GM10266 (cell line): ENCODE results near the gene RNASE13.
A peak's percentile ranks its signal among the peaks of the same experiment; 100 is the strongest.

ENCODE experiments used
- DNase-seq: peaks from one replicate; pipeline ENCODE4 v3.0.0; 2012; ENCODE audit errors: extremely low spot score
- CTCF ChIP-seq: IDR thresholded peaks from 2 replicates; pipeline ENCODE4 v1.5.1; 2012; ENCODE audit warnings: mild to moderate bottlenecking, low read depth; ENCODE audit not compliant: control insufficient read depth, insufficient read depth; ENCODE audit errors: missing control alignments

Gene RNASE13

GRCh38 chr14:21030531-21030930 lies 4.1 kb downstream of the RNASE13 start:
- no peak for DNase-seq
- no peak for TF ChIP-seq CTCF

GRCh38 chr14:21029917-21030316 lies 4.7 kb downstream of the RNASE13 start, which contains the start of gene TPPP2:
Gene TPPP2, plus strand, starts transcription at chr14:21030217. Its CDS starts 365 bp downstream, at chr14:21030582.
- no peak for DNase-seq
- no peak for TF ChIP-seq CTCF

- no peak for TF ChIP-seq CTCF
- no peak for DNase-seq
Observed at GRCh38 chr14:21026988-21027315, 7.7 kb downstream of the RNASE13 start.

- no peak for TF ChIP-seq CTCF
- DNase-seq: no peak
Observed at GRCh38 chr14:21026274-21026987, 8.2 kb downstream of the RNASE13 start.

GRCh38 chr14:21025371-21026273 lies 9.0 kb downstream of the RNASE13 start:
- no peak for TF ChIP-seq CTCF
- DNase-seq: no peak

DNA sequence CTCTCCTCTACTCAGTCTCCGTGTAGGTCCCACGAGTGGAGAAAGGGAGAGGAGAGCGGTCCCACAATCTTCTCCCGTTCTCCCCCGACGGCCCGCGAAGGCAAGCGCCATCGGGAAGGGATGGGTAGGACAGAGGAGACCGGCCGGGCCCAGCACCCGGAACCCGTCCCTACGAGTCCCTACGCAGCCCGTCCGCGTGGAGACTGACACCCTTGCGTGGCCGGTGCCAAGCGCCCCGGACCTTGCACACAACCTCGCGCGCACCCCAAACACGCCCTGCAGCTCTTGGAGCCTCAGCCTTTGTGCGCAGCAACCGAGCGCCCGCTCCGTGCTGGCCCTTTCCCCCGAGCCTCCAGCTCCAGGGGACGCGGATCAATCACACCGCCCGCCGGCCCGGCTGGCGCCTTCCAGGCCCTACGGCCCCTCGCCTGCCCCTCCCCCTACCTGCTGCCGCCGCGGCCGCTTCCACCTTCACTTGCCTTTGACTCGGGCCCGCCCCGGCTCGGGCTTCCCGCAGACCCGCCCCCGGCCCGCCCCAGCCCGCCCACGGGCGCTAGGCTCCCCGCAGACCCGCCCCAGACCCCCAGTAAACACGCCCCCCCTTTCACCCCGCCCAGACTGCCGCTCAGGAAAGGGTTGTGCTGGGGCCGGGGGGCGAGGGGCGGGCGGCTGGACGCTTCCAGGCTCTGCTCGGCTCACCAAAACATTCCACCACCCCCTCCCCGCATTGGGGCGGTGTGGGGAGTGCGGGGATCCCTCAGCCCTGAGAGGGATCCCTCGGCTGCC lies 9.8 kb downstream of the RNASE13 start, which contains the start of gene NDRG2:
Gene NDRG2 (minus strand): TSS at position 477 of the 786 bp plus-strand sequence. CDS start 1,746 bp downstream, outside the sequence.
- DNase-seq: peak; percentile 75
- no peak for TF ChIP-seq CTCF
